Muscle of arm (tissue), 14 donors: Measurements from ENCODE around the gene GCH1. TPM values are rescaled to one million over a fixed set of nuclear protein-coding genes. Genes with fewer than 3 reads are reported as not detected.
"Not testable (repeated sequence)": the region's sequence is repeated elsewhere in the genome, so short reads cannot be mapped to it uniquely, and the experiment has no call there.

ENCODE experiments used
- DNase-seq: peaks from one replicate; pipeline ENCODE4 v3.0.0-alpha.2; 2013
- long read RNA-seq, 11 donors: transcript quantifications; one replicate each; lab custom pipeline, GENCODE V29; 2026
- polyA plus RNA-seq, 12 donors: library from polyadenylated mRNA; unstranded; fragments of 120-200 nt; gene quantifications; one replicate each; pipeline ENCODE4 v1.2.1, GENCODE V29; 2013; ENCODE audit not compliant: insufficient read length in 12 of 12

GCH1 gene, protein sequence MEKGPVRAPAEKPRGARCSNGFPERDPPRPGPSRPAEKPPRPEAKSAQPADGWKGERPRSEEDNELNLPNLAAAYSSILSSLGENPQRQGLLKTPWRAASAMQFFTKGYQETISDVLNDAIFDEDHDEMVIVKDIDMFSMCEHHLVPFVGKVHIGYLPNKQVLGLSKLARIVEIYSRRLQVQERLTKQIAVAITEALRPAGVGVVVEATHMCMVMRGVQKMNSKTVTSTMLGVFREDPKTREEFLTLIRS
- 1 to 10 TPM in 11 of 12 donors, not detected in 1; 3.9 to 7.2 (median 4.2) TPM for polyA plus RNA-seq
- long read RNA-seq, donor 1, partial matches to known transcripts: 0 of 5 reads
- long read RNA-seq, donor 1, other reads (novel, unspliced or antisense): 0 of 5 reads
- long read RNA-seq, donor 2: 0 reads
- long read RNA-seq, donor 3: 0 reads
- long read RNA-seq, donor 4, partial matches to known transcripts: 0 of 1 reads
- long read RNA-seq, donor 4, other reads (novel, unspliced or antisense): 0 of 1 reads
- long read RNA-seq, donor 5, partial matches to known transcripts: 0 of 2 reads
- long read RNA-seq, donor 5, other reads (novel, unspliced or antisense): 0 of 2 reads
- long read RNA-seq, donor 6: 0 reads
- long read RNA-seq, donor 7: 0 reads
- long read RNA-seq, donor 8: 0 reads
- long read RNA-seq, donor 9: 0 reads
- long read RNA-seq, donor 10: 0 reads
- long read RNA-seq, donor 11, partial matches to known transcripts: 0 of 1 reads
- long read RNA-seq, donor 11, other reads (novel, unspliced or antisense): 0 of 1 reads

DNA sequence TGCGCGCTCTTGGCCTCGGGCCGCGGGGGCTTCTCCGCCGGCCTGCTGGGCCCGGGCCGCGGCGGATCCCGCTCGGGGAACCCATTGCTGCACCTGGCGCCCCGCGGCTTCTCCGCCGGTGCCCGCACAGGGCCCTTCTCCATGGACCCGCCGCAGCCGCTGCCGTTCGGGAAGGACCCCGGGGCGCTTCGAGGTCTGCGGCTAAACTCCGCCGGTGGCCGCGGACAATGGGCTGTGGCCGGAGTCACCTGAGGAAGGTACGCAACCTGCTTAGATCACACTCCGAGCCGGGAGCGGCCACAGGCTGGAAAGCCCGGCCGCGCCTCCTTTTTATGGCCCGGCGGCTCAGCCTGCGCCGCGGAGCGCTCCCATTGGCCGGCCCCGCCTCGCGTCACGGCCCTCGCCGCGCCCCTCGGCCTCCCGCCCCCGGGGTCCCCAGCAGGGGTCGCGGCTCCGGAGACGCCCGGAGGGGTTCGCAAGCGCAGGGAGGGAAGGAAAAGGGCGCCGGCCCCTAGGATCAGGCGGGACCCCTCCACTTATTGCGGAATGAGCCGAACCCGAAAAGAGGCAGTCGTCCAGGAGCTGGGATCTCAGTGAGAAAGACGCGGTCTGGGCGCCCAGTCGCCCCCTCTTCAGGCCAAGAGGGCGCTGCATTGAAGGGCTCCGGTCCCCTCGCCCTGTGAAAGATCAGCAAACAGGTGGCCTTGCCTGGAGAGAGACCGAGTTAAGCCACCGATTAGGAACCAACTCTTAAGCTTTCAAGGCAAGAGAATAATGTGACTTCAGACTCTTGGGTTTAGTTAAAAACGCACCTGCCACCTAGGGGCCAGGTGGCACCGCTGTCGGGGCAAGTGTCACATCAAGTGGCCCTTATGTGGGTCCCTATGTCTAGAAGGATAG, at the start of gene GCH1:
Gene GCH1, minus strand, starts transcription at position 306 of the 900 bp plus-strand sequence. Its CDS starts 163 bp downstream, at position 143.
- peak; percentile 54 for DNase-seq

DNA sequence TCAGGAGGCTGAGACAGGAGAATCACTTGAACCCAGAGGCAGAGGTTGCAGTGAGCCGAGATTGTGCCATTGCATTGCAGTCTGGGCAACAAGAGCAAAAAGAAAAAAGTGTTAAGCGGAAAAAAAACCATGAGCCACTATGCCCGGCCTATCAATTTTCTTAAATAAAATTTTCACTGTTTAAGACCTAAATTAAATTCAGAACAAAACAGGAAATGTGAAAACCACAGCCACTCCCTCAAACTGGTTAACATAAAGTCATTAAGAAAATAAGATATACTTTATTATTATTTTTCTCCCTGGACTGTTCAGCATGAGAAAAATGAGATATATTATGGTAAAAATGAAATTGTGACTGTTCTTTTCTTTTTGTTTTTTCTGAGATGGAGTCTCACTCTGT, 44.6 kb upstream of the GCH1 start:
- no peak for DNase-seq

DNA sequence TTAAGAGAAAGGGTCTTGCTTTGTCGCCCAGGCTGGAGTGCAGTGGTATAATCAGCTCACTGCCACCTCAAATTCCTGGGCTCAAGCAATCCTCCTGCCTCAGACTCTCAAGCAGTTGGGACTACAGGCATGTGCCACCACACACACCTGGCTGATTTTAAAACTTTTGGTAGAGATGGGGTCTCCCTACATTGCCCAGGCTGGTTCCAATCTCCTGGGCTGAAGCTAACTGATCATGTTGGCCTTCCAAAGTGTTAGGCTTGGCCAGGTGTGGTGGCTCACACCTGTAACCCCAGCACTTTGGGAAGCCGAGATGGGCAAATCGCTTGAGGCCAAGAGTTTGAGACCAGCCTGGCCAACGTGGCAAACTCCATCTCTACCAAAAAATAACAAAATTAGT, 43.9 kb upstream of the GCH1 start:
- DNase-seq: no peak

DNA sequence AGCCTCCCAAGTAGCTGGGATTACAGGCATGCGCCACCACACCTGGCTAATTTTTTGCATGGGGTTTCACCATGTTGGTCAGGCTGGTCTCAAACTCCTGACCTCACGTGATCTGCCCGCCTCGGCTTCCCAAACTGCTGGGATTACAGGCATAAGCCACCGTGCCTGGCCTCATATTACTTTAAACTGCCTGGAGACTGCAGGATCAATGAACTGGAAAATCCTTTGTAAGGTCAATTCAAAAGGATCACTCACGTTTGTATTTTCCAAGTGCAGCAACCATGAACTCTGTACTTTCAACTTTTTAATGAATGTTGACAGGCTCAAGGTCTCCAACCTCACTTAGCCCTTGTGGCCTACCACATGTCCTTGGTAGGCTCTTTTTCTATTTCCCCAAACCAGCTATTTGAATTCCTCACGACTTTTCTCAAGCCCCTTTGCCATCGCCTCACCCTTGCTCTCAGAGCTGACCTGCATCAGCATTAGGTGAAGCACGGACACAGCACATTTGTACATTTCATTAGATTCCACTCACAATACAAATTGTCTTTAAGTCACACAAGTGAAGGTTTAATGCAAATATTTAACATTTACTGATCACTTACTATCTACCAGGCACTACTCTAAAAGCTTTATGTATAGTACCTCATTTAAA, 42.2 kb upstream of the GCH1 start:
- no peak for DNase-seq

DNA sequence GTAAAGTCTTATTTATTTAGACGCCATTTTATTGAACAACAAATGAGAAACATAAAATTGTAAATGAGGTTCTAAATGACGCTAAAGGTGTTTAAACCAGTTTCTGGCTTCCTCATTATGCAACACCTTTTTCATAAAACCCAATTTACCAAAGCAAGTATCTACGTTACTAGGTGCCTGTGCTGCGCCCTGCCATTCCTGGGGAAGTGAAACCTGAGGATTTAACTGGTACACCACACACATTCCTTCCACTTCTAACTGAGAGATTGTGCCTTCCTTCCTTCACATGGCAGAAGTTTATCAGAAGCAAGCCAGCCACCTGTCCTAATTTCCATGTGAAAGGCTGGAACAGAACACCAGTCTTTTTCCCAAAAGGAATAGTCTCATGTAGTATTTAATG, 40.3 kb upstream of the GCH1 start:
- DNase-seq: no peak

DNA sequence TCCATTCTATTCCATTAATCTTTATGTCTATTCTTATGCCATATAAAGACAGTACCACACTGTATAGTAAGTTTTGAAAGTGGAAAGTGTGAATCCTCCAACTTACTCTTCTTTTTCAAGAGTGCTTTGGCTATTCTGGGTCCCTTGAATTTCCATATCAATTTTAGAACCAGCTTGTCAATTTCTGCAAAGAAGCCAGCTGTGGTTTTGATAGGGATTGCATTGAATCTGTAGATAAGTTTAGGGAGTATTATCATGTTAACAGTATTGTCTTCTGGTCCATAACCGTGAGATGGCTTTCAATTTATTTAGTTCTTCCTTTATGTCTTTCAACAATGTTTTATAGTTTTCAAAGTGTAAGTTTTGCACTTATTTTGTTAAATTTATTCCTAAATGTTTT, 34.2 kb upstream of the GCH1 start:
- no peak for DNase-seq

DNA sequence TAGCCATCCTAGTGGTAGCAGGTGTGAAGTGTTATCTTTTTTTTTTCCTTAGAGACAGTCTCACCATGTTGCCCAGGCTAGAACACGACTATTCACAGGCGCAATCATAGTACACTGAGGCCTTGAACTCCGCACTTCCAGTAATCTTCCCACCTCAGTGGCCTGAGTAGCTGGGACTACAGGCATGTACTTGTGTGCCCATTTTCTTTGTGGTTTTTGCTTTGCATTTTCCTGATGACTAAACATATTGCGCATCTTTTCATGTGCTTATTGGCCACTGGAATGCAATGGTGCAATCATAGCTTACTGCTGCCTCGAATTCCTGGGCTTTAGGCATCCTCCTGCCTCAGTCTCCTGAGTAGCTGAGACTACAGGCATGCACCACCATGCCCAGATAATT, 33.3 kb upstream of the GCH1 start:
- DNase-seq: no peak

DNA sequence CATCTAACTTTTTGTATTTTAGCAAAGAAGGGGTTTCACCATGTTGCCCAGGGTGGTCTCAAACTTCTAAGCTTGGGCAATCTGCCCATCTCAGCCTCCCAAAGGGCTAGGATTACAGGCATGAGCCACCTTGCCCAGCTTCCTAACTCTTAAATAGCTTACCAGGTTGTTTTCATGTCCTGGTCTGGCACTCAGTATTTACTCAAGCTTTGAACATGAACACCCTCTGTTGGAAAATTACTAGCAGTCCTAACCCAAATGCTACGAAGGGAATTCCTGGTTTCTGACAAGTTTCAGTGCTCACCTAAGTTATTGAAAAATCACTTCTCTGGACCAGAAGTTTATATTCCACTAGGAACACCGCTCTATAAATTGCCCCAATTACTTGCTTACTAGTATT, 32.5 kb upstream of the GCH1 start:
- DNase-seq: no peak

DNA sequence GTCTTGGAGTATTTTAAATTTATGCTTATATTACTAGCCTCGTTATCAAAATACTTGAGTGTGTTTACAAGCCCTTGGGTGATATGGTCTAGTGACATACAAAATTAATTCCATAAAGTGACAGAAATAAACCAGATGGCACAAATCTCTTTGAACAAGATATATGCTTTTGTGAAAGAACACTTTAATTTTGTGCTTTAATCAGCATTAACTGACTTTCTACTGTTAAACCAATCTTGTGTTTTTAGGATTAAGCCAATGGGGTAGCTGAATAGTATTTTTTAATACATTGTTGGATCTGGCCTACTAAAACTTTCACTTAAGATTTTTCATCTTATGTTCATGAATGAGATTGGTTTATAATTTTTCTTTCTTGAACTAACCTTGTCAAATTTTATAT, 30.4 kb upstream of the GCH1 start:
- DNase-seq: no peak

DNA sequence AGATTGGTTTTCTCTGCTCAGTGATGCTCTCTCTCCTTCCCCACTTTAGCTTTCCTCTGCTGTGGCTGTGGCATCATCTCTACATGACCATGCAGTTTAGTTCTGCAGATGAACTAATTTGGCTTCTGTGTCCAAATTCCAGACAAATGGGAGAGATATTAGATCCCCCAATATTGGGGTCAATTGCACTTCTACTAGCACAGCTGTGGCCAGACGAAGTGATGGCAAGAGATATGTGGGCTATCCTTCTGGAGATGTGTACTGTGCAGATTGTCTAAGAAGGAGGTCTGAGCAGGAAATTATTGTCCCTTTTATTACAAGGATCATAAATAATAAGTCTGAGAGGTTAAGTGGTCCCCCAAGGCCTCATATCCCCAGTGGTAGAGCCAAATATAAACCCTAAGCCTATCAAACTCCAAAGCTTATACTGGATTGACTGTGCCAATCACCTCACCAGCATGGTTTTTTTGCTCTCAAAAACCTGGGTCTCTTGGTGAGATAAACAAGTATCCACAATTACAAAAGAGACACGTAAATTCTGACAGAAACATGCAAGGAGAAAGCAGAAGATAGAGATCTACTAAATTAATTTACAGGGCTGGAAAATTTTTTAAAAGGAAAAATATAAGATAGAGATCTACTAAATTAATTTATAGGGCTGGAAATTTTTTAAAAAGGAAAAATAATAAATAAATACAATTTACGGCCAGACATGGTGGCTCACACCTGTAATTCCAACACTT, 29.1 kb upstream of the GCH1 start:
- no peak for DNase-seq

DNA sequence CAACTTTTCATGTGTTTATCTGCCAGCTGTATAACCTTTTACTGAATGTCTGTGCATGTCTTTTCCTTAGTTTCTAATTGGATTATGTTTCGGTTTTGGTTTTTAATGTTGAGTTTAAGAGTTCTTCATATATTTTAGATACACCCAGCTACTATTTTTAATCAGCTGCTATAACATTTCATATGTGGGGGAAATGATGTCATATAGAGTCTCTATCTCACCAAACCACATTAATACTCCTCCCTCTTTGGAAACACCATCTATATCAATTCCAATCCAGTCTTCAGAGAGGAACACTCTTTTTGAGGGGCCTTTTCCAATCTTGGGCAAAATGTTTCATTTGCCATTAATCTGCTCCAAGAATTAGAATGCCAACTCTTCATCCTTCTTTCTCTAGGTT, 28.5 kb upstream of the GCH1 start:
- no peak for DNase-seq

DNA sequence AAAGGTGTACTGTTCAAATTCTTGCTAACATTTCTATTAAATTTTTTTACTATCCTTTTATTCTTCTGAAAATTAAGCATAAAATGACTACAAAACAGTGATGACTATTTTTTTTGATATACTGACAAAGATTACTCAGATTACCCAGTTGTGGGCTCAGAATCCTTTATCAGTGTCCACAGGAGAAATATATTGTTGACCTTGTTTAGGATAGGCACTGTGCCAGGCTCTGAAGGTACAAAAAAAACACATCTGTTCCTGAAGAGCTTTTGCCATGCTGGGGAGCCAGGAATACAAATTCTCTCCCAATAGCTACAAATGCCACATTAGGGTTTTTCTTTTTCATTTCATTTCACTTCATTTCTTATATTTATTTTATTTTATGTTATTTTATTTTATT, 26.9 kb upstream of the GCH1 start:
- DNase-seq: no peak

DNA sequence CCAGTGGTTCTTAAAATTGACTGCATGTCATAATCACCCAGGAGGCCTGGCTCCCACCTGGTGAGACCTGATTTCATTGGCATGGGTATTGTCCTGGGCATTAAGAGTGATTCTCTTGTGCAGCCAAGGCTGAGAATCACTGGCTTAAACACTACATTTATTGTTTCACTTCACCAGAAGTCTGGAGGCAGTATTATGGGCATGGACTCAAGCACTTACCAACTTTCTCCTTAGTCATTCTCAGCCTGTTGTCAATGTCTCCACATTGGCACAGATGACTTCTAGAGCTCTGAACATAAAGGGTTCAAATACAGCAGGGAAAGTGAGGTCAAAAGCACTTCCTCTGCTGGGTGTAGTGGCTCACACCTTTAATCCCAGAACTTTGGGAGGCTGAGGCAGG, 25.6 kb upstream of the GCH1 start:
- DNase-seq: no peak

DNA sequence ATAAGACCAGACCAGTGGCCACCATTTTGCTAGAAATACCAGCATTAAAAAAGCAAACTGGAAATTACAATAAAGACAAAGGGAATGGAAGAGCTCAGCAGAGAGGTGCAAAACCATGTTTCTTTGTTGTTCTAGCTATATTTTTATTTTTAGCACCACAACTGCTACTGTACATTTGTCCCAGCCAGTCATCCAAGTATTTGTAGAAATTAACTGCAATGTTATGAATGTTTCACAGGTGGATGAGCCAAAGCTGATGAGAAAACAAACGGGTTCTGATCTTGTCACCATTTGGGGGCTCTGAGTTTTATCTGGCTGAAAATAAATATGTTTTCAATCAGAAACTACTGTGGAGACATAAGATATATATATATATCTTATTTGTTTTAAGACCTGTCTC, 24.9 kb upstream of the GCH1 start:
- no peak for DNase-seq

DNA sequence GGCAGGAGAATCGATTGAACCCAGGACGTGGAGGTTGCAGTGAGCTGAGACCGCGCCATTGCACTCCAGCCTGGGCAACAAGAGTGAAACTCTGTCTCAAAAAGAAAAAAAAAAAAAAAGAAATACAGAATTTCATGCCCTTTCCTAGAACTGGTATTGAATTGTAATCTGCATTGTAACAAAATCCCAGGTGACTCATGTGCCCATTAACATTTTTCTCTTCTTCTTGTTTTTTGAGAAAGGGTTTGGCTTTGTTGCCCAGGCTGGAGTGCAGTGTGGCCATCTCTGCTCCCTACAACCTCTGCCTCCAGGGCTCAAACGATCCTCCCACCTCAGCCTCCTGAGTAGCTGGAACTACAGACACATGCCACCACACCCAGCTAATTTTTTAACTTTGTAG, 23.9 kb upstream of the GCH1 start:
- not testable (repeated sequence) for DNase-seq

DNA sequence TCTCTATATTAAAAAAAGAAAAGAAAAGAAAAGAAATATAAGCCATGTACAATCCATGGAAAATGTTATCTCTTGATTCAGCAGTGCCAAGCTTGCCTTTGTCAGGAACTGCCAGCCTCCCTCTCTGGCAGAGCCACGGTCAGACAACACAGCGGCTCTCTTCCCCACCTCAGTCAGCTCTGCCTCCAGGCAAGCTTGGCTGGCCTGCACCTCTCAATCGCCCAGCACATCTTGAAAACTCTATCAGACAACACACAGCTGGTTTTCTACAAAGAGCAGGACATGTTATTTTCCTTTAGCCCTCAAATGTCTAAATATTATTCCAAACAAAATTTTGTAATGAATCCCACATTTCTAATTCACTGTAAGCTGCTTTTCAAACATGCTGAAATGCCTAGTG, 20.0 kb upstream of the GCH1 start:
- no peak for DNase-seq

DNA sequence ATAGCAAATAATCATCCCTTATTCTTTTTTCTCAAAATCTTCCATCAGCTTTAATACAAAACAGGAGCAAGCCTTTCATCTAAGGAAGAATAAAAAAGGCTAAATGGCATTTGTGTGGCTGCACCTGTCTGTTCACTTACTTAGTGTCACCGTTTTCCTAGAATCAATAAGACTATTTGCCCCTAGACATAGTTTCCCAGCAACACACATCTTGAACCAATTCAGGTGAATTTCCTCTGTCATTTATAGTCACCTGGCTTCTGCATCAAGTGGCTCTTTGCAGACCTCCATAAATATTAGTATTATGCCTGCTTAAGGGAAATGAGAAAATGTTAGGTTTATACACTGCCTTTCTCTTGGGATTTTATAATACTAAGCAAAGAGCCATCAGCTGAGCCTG, 17.4 kb upstream of the GCH1 start:
- DNase-seq: no peak

DNA sequence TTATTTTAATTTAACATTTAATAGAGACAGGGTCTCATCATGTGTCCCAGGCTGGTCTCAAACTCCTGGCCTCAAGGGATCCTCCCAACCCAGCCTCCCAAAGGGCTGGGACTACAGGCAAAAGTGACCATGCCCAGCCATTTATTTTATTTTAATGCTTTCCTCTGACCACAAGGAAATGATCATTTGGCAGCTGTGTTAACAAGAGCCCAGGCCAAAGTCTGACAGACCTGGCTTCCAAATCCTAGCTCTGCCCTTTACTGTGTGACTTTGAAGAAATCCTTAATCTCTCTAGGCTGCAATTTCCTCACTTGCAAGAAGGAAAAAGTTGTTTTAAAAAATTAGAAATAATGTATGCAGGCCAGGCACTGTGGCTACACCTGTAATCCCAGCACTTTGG, 16.7 kb upstream of the GCH1 start:
- DNase-seq: no peak

DNA sequence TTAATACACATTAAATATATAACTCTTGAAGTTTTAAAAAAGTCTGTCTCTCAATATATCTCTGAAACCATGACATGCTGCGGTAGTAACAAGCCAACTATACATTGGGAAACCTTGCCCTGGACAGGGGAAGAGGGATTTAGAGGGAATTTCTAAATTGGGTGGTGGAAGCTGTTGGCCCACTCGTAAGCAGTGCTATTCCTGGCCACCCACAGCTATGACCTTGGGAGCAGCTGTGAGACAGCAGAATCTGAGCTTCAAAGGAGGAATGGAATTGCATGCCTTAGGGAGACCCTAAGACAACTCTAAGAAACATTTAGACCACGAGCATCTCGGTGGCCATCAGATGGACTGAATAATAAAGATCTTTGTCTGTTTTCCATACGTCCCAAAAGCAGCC, 15.8 kb upstream of the GCH1 start:
- DNase-seq: no peak

DNA sequence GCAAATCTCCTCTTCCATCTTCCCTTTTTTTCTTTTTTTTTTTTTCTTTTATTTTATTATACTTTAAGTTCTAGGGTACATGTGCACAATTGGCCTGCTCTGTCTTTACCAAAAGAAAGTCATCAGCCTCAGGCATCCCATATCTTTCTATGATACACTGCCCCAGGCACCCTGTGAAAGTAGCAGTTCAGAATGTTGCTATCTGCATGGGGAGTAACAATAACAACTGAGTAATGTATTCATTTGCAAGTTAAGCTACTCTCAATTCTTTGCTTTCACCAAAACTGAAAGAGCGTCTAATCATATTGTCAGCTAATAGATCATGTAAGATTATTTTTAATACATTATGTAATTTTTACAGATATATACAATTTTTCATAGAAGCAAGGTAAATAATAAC, 13.5 kb upstream of the GCH1 start:
- DNase-seq: no peak
